Smooth muscle cell (in vitro differentiated cells): Measurements from ENCODE around the gene VPS8. TPM values are rescaled to one million over a fixed set of nuclear protein-coding genes. Genes with fewer than 3 reads are reported as not detected.

Experiments
- DNase-seq: peaks from one replicate; lab custom pipeline; 2025; ENCODE audit not compliant: unreplicated experiment; lab: John Stamatoyannopoulos, UW
- H2AFZ ChIP-seq: fragments of 200-600 bp; sonication (generic); 2 replicates; pipeline ENCODE4 v1.6.0; 2016; ENCODE audit warnings: antibody characterized with exemption, low read depth, mild to moderate bottlenecking
- H3F3A ChIP-seq: fragments of 200-600 bp; sonication (generic); 2 replicates; pipeline ENCODE4 v1.6.0; 2017; ENCODE audit warnings: antibody characterized with exemption, low read depth
- H3K27ac ChIP-seq: fragments of 200-600 bp; sonication (generic); 2 replicates; pipeline ENCODE4 v1.5.1; 2016; ENCODE audit warnings: low read depth, mild to moderate bottlenecking
- H3K27me3 ChIP-seq: fragments of 200-600 bp; sonication (generic); 2 replicates; pipeline ENCODE4 v1.6.1; 2016; ENCODE audit warnings: low read depth, mild to moderate bottlenecking
- H3K36me3 ChIP-seq: fragments of 200-600 bp; sonication (generic); 2 replicates; pipeline ENCODE4 v1.5.1; 2016; ENCODE audit warnings: low read depth
- H3K4me1 ChIP-seq: fragments of 200-600 bp; sonication (generic); 2 replicates; pipeline ENCODE4 v1.5.1; 2016; ENCODE audit warnings: low read depth
- H3K4me2 ChIP-seq: fragments of 200-600 bp; sonication (generic); 2 replicates; pipeline ENCODE4 v1.6.0; 2016; ENCODE audit warnings: mild to moderate bottlenecking
- H3K4me3 ChIP-seq: fragments of 200-600 bp; sonication (generic); 2 replicates; pipeline ENCODE4 v1.5.1; 2016; ENCODE audit warnings: mild to moderate bottlenecking
- H3K79me2 ChIP-seq: fragments of 200-600 bp; sonication (generic); 2 replicates; pipeline ENCODE4 v1.6.0; 2016; ENCODE audit warnings: low read depth, mild to moderate bottlenecking
- H3K9ac ChIP-seq: fragments of 200-600 bp; sonication (generic); 2 replicates; pipeline ENCODE4 v1.6.0; 2016; ENCODE audit warnings: low read depth
- H3K9me3 ChIP-seq: fragments of 200-600 bp; sonication (generic); replicated peaks from 2 replicates; pipeline ENCODE4 v1.5.1; 2016; ENCODE audit warnings: low read depth
- H4K20me1 ChIP-seq: fragments of 200-600 bp; sonication (generic); 2 replicates; pipeline ENCODE4 v1.6.0; 2016; ENCODE audit warnings: low read depth
- CTCF ChIP-seq: fragments of 200-600 bp; sonication (generic); IDR thresholded peaks from 2 replicates; pipeline ENCODE4 v1.5.1; 2017; ENCODE audit warnings: borderline replicate concordance, mild to moderate bottlenecking, antibody characterized with exemption; ENCODE audit not compliant: insufficient read depth, poor library complexity, severe bottlenecking
- WGBS: methylation state at CpG from one replicate; pipeline ENCODE4 v1.1.7; 2016; ENCODE audit warnings: low lambda C conversion rate; 5-methylcytosine and 5-hydroxymethylcytosine counted together
- polyA plus RNA-seq: library from polyadenylated mRNA; unstranded; fragments of >200 nt; fragmentation: Nextera tagmentation; extraction: Ambion mirVana; gene quantifications from 2 replicates; pipeline ENCODE4 v1.2.1, GENCODE V29; 2016
- total RNA-seq: library from RNA; depleted of rRNA; stranded (reverse); fragments of >200 nt; gene quantifications from 2 replicates; pipeline ENCODE4 v1.2.3, GENCODE V29; 2014

Gene VPS8
- total and polyA plus RNA-seq, 2 experiments from 2014 or later: 16.1 to 53.9 TPM

DNA sequence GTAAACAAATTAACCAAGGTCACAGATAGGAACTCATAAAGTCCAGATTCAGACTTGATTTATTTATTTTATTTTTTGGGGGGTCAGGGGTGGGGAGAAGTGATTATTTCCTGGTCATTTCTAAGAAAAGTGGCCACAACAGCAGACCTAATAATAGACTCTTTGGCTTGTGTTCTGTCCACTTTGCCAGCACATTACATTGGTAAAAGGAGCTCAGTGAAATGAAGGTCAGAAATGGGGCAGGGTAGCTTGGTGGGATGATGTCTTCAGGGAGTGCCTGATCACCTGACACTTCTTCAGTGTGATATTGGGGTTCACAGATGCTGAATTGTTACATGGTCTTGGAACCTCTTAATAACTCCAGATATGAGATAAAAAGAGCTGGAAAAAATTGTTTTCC lies 10.1 kb downstream of the VPS8 start:
- Histone ChIP-seq H3K36me3 (no peaks in the 10 kb centered on the region), H4K20me1 (no peaks in the 10 kb centered on the region), H3K4me2 (no peak overlapping the region), H3K9ac (no peak overlapping the region), H3K4me3 (no peak overlapping the region), H3K4me1 (no peaks in the 10 kb centered on the region), H3F3A (no peaks in the 10 kb centered on the region), H3K9me3 (no peaks in the 10 kb centered on the region), H3K27ac (no peak overlapping the region), H2AFZ (no peak overlapping the region), H3K27me3 (no peaks in the 10 kb centered on the region), H3K79me2 (no peaks in the 10 kb centered on the region)
- no peak for TF ChIP-seq CTCF
- no peak for DNase-seq

DNA sequence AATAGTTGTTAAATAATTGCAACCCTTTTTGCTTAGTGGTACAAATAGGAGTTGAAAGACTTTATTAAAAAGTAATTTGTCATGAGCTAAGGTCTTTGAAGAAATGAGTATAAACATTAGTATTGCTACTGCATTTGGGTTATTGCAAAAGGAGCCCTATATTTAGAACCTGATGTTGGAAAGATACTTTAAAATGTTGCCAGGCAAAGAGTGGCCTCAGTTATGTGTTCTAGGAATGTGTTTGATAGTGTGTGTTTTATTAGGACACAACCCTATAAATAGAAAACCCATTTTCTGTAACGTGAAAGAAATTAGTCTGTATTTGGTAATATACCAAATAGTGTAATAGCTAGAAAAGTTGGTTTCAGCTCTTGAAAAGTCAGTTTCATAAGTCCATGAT lies 10.7 kb downstream of the VPS8 start:
- DNase-seq: no peak
- H4K20me1 ChIP-seq: no peaks in the 10 kb centered on the region
- H3K4me1 ChIP-seq: no peaks in the 10 kb centered on the region
- no peak for TF ChIP-seq CTCF
- no peaks in the 10 kb centered on the region for H3K79me2 ChIP-seq
- H2AFZ ChIP-seq: no peak overlapping the region
- no peak overlapping the region for H3K4me3 ChIP-seq
- H3K36me3 ChIP-seq: no peaks in the 10 kb centered on the region
- no peak overlapping the region for H3K4me2 ChIP-seq
- H3F3A ChIP-seq: no peaks in the 10 kb centered on the region
- H3K9me3 ChIP-seq: no peaks in the 10 kb centered on the region
- no peak overlapping the region for H3K9ac ChIP-seq
- H3K27me3 ChIP-seq: no peaks in the 10 kb centered on the region
- H3K27ac ChIP-seq: no peak overlapping the region
- 50% methylated on average over 1 of the region's 1 CpG for WGBS

- Histone ChIP-seq H3K79me2 (no peaks in the 10 kb centered on the region), H3K36me3 (no peaks in the 10 kb centered on the region), H3K9ac (no peak overlapping the region), H4K20me1 (no peaks in the 10 kb centered on the region), H3K27ac (no peak overlapping the region), H3K4me3 (no peak overlapping the region), H3F3A (no peaks in the 10 kb centered on the region), H3K4me2 (no peak overlapping the region), H3K27me3 (no peaks in the 10 kb centered on the region), H3K4me1 (no peaks in the 10 kb centered on the region), H3K9me3 (no peaks in the 10 kb centered on the region), H2AFZ (no peak overlapping the region)
- no peak for TF ChIP-seq CTCF
- WGBS: 88% methylated on average over 4 of the region's 4 CpGs
- DNase-seq: no peak
These were observed 12.0 kb downstream of the VPS8 start for GRCh38 chr3:184823990-184824389.

GRCh38 chr3:184825121-184825820 lies 13.3 kb downstream of the VPS8 start:
- Histone ChIP-seq H3K9me3 (no peaks in the 10 kb centered on the region), H3K4me1 (no peaks in the 10 kb centered on the region), H3F3A (no peaks in the 10 kb centered on the region), H4K20me1 (no peaks in the 10 kb centered on the region), H3K27me3 (no peaks in the 10 kb centered on the region), H3K4me3 (no peak overlapping the region), H3K79me2 (no peaks in the 10 kb centered on the region), H3K27ac (no peak overlapping the region), H2AFZ (no peak overlapping the region), H3K36me3 (no peaks in the 10 kb centered on the region), H3K9ac (no peak overlapping the region), H3K4me2 (no peak overlapping the region)
- DNase-seq: no peak
- WGBS: 91% methylated on average over 6 of the region's 6 CpGs
- TF ChIP-seq CTCF: no peak
